NCI-H748 (cell line): ENCODE measurements around the gene HECA.
"Not testable (repeated sequence)": the region's sequence is repeated elsewhere in the genome, so short reads cannot be mapped to it uniquely, and the experiment has no call there.

ENCODE experiments used
- DNase-seq: peaks from one replicate; lab custom pipeline; 2025; ENCODE audit not compliant: unreplicated experiment; lab: John Stamatoyannopoulos, UW

HECA gene

DNA sequence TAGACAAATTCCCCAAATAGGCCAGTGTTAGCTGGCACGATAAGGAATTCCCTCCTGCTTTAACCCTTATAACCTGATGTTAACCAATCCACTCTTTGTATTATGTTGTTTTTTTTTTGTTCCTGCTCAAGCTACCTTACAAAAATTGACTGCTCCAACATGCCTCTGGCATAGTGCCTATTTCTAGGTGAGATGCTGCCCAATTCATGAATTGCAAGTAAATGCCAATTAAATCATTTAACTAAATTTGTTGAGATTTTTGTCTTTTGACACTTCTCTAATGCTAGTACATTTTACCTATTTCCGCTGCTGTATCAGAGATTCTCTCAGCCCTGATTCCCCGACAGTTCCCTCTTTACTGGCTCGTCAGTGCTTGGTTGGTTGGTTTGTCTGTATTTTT, 66.5 kb downstream of the HECA start:
- no peak for DNase-seq

DNA sequence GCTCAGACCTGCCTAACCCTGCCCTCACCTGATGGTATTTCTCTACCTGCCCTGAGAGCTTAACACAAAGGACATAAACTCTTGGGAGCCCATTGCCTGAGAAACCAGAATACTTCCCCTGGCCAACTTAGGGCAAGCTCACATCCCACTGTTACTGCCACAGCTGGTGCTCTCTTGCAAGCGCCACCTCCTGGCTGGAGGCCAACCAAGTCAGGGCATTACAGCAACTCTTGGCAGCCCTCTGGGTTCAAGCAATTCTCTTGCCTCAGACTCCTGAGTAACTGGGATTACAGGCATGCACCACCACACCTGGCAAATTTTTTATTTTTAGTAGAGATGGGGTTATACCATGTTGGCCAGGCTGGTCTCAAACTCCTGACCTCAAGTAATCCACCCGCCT, 70.1 kb downstream of the HECA start:
- DNase-seq, result no peak

DNA sequence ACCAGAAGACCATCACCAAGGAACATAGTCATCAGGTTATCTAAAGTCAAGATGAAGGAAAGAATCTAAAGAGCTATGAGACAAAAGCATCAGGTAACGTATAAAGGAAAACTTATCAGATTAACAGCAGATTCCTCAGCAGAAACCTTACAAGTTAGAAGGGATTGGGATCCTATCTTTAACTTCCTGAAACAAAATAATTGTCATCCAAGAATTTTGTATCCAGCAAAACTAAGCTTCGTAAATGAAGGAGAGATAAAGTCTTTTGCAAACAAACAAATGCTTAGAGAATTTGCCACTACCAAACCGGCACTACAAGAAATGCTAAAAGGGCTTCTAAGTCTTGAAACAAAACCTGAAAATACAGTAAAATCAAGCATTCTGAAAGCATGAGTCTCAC, 71.0 kb downstream of the HECA start:
- no peak for DNase-seq

DNA sequence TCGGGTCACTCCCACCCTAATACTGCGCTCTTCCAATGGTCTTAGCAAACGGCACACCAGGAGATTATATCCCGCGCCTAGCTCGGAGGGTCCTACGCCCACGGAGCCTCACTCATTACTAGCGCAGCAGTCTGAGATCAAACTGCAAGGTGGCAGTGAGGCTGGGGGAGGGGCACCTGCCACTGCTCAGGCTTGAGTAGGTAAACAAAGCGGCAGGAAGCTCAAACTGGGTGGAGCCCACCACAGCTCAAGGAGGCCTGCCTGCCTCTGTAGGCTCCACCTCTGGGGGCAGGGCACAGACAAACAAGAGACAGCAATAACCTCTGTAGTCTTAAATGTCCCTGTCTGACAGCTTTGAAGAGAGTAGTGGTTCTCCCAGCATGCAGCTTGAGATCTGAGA, 75.9 kb downstream of the HECA start:
- not testable (repeated sequence) for DNase-seq

DNA sequence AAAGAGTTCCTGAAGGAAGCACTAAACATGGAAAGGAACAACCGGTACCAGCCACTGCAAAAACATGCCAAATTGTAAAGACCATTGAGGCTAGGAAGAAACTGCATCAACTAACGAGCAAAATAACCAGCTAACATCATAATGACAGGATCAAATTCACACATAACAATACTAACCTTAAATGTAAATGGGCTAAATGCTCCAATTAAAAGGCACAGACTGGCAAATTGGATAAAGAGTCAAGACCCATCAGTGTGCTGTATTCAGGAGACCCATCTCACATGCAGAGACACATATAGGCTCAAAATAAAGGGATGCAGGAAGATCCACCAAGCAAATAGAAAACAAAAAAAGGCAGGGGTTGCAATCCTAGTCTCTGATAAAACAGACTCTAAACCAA, 77.6 kb downstream of the HECA start:
- not testable (repeated sequence) for DNase-seq

DNA sequence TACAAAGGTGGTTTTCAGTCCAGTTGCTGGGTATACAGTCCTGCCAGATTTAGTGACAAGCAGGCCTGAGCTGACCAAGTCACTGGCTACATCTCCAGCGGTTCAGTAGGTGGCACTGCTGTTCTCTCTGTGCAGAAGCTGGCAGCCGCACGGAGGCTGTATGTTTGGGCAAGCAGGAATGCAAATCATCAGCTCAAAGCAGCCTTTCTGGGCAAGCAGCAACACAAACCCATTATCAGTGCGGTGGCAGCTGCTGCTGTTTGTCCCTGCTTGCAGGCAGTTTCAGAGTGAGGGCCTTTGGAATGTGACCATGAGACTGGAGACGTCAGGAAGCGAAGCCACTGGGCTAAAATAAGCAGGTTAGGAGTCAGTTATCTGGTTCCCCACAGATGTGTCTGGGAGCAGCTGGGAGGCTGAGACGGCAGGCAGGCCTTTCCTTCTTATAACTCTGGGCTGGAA, 84.4 kb downstream of the HECA start:
- DNase-seq, result peak; percentile 95

DNA sequence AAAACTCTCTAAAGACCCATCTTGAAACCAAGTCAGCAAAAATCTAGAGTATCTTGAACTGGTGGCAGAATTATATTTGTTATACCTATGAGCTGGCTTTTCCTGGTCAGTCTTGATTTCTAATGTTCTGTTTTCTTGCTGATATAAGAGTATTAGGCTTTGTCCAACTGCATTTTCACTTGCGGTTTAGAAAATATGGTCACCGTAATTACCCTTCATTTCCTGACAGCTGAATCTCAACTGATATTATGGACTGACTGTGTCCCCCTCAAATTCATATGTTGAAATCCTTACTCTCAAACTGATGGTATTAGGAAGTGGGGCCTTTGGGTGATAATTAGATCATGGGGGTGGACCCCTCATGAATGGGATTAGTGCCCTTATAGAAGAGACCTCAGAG, 84.9 kb downstream of the HECA start:
- DNase-seq, result no peak

DNA sequence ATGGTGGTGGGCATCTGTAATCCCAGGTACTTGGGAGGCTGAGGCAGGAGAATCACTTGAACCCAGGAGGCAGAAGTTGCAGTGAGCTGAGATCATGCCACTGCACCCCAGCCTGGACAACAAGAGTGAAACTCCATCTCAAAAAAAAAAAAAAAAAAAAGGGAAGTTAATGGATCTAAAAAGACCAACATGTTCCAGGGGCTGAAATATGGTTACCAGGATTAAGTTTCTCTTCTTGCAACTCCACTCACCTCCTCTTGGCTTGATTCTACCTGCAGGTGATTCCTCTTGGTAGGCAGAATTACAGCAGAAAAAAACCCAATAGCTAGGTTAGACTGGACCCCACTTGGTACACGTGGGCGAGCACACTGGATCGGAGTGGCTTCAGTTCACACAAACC, 93.5 kb downstream of the HECA start:
- DNase-seq, result not testable (repeated sequence)
